HCT116 (cell line): ENCODE results near the gene INO80. TPM values are rescaled to one million over a fixed set of nuclear protein-coding genes. Genes with fewer than 3 reads are reported as not detected.

Source experiments
- ATAC-seq: fragments of 200-7000 bp; cut with Tn5 transposase; 2 replicates; pipeline ENCODE4 v1.9.1; 2020; ENCODE audit warnings: mild to moderate bottlenecking, moderate library complexity
- BruUV-seq: library from RNA; stranded (reverse); fragments of 400-500 nt; replicated peaks from 2 replicates; lab custom pipeline; 2021; lab: Mats Ljungman, UMichigan
- CTCF ChIA-PET: fragments of 300-600 bp; sonication (Branson Sonifier 250); formaldehyde crosslinking; loops from one replicate; lab custom pipeline; 2021; ENCODE audit warnings: antibody characterized with exemption; lab: Charles Lee
- POLR2A ChIA-PET: fragments of 300-600, 350-600 bp; sonication (Branson Sonifier 250); formaldehyde crosslinking; loops from one replicate; lab custom pipeline; 2021; ENCODE audit warnings: antibody characterized with exemption; lab: Charles Lee
- RAD21 ChIA-PET, 2 experiments: fragments of 300-600 bp; sonication (Branson Sonifier 250); formaldehyde crosslinking; loops; one replicate each; lab custom pipeline; 2023; ENCODE audit warnings: low total read pairs in 2 of 2; ENCODE audit not compliant: uncharacterized antibody in 2 of 2, unreplicated experiment in 2 of 2, low non-redundant PET in 1 of 2; lab: Charles Lee
- DNase-seq: peaks from one replicate; pipeline ENCODE4 v3.0.0-alpha.2; 2010; ENCODE audit warnings: low read depth, low spot score
- H2AFZ ChIP-seq: fragments of 200-600 bp; shearing (Covaris generic), sonication (generic); 2 replicates; pipeline ENCODE4 v1.6.1; 2017; ENCODE audit warnings: low read depth, mixed run types, mixed read lengths, antibody characterized with exemption, low read length; ENCODE audit not compliant: poor library complexity, severe bottlenecking
- H3K27ac ChIP-seq: 2 replicates; pipeline ENCODE4 v1.5.1; 2012; ENCODE audit warnings: low read depth, low read length
- H3K27me3 ChIP-seq: fragments of 200-600 bp; sonication (generic); 2 replicates; pipeline ENCODE4 v1.6.1; 2016; ENCODE audit warnings: mixed run types, low read length, mixed read lengths; ENCODE audit not compliant: insufficient read depth
- H3K36me3 ChIP-seq, 2 experiments: fragments of 200-500 bp in 1 of 2; fragments of 200-600 bp in 1 of 2; sonication (Bioruptor generic) in 1 of 2; sonication (generic) in 1 of 2; 2 replicates each; pipeline versions ENCODE4 v1.5.1 to v1.6.1; 2014 to 2016; ENCODE audit warnings: low read length in 2 of 2, inconsistent platforms in 1 of 2, mixed read lengths in 1 of 2, mixed run types in 1 of 2; ENCODE audit not compliant: insufficient read depth in 2 of 2, control insufficient read depth in 1 of 2
- H3K4me1 ChIP-seq, 2 experiments: fragments of 200-600 bp in 1 of 2; sonication (generic) in 1 of 2; 2 replicates each; pipeline versions ENCODE4 v1.5.1 to v1.6.1; 2012 to 2017; ENCODE audit warnings: low read length in 2 of 2, inconsistent platforms in 1 of 2, mild to moderate bottlenecking in 1 of 2, mixed read lengths in 1 of 2, mixed run types in 1 of 2, moderate library complexity in 1 of 2; ENCODE audit not compliant: insufficient read depth in 2 of 2, control insufficient read depth in 1 of 2
- H3K4me2 ChIP-seq: fragments of 200-600 bp; sonication (generic); 2 replicates; pipeline ENCODE4 v1.6.1; 2017; ENCODE audit warnings: mixed run types, low read length, mixed read lengths
- H3K4me3 ChIP-seq, 2 experiments: fragments of 200-600 bp in 1 of 2; sonication (generic) in 1 of 2; replicated peaks in 1 of 2; 2 replicates each; pipeline ENCODE4 v1.5.1; 2011 to 2016; ENCODE audit warnings: low read length in 2 of 2, control low read depth in 1 of 2, low read depth in 1 of 2, mild to moderate bottlenecking in 1 of 2, mixed read lengths in 1 of 2, mixed run types in 1 of 2
- H3K79me2 ChIP-seq: fragments of 200-600 bp; sonication (generic); 2 replicates; pipeline ENCODE4 v1.6.1; 2017; ENCODE audit warnings: mild to moderate bottlenecking, mixed run types, low read length, moderate library complexity, mixed read lengths; ENCODE audit not compliant: insufficient read depth
- H3K9ac ChIP-seq: fragments of 200-600 bp; sonication (generic); 2 replicates; pipeline ENCODE4 v1.6.1; 2016; ENCODE audit warnings: low read length, mixed read lengths
- H3K9me2 ChIP-seq: fragments of 200-600 bp; sonication (generic), shearing (Covaris generic); 2 replicates; pipeline ENCODE4 v1.6.1; 2017; ENCODE audit warnings: mixed run types, mild to moderate bottlenecking, moderate library complexity; ENCODE audit not compliant: insufficient read depth
- H3K9me3 ChIP-seq, 2 experiments: fragments of 200-500 bp in 1 of 2; fragments of 200-600 bp in 1 of 2; sonication (Bioruptor generic) in 1 of 2; sonication (generic) in 1 of 2; 2 replicates each; pipeline ENCODE4 v1.6.1; 2014 to 2017; ENCODE audit warnings: low read length in 2 of 2, mixed read lengths in 2 of 2, inconsistent platforms in 1 of 2, low read depth in 1 of 2, mild to moderate bottlenecking in 1 of 2, mixed run types in 1 of 2, moderate library complexity in 1 of 2; ENCODE audit not compliant: control insufficient read depth in 1 of 2, insufficient read depth in 1 of 2
- H4K20me1 ChIP-seq: fragments of 200-600 bp; sonication (generic), shearing (Covaris generic); 2 replicates; pipeline ENCODE4 v1.6.1; 2017; ENCODE audit warnings: mixed run types, mild to moderate bottlenecking, moderate library complexity; ENCODE audit not compliant: insufficient read depth
- CEBPB ChIP-seq: IDR thresholded peaks from 2 replicates; pipeline ENCODE4 v1.6.1; 2012; ENCODE audit warnings: low read depth
- CTCF ChIP-seq, 3 experiments: fragments of 200-600 bp in 1 of 3; sonication (generic) in 1 of 3; IDR thresholded peaks in 2 of 3; conservative IDR thresholded peaks in 1 of 3; 2 replicates each; pipeline ENCODE4 v1.5.1; 2012 to 2017; ENCODE audit warnings: low read depth in 2 of 3, low read length in 2 of 3, antibody characterized with exemption in 1 of 3, borderline replicate concordance in 1 of 3, control low read depth in 1 of 3, mild to moderate bottlenecking in 1 of 3, mixed read lengths in 1 of 3, mixed run types in 1 of 3, moderate library complexity in 1 of 3; ENCODE audit not compliant: insufficient read depth in 1 of 3
- EGR1 ChIP-seq: IDR thresholded peaks from 2 replicates; pipeline ENCODE4 v1.6.1; 2012; ENCODE audit warnings: low read depth
- ELF1 ChIP-seq: IDR thresholded peaks from 2 replicates; pipeline ENCODE4 v1.6.1; 2012; ENCODE audit warnings: low read depth, borderline replicate concordance
- EZH2 ChIP-seq: fragments of 200-600 bp; sonication (generic); IDR thresholded peaks from 2 replicates; pipeline ENCODE4 v1.6.1; 2017; ENCODE audit warnings: antibody characterized with exemption, mixed run types
- EZH2phosphoT487 ChIP-seq: fragments of 200-600 bp; IDR thresholded peaks from 2 replicates; pipeline ENCODE4 v1.6.1; 2018; ENCODE audit warnings: antibody characterized with exemption, borderline replicate concordance
- FOSL1 ChIP-seq: IDR thresholded peaks from 2 replicates; pipeline ENCODE4 v1.6.1; 2012; ENCODE audit warnings: low read depth
- JUND ChIP-seq: IDR thresholded peaks from 2 replicates; pipeline ENCODE4 v1.6.1; 2012
- MAX ChIP-seq: IDR thresholded peaks from 2 replicates; pipeline ENCODE4 v1.6.1; 2012
- REST ChIP-seq: IDR thresholded peaks from 2 replicates; pipeline ENCODE4 v1.6.1; 2012; ENCODE audit warnings: low read depth
- SP1 ChIP-seq: IDR thresholded peaks from 2 replicates; pipeline ENCODE4 v1.6.1; 2012; ENCODE audit warnings: low read depth
- TCF7L2 ChIP-seq: IDR thresholded peaks from 2 replicates; pipeline ENCODE4 v1.7.0; 2011; ENCODE audit warnings: borderline replicate concordance, inconsistent platforms; ENCODE audit not compliant: insufficient read depth, insufficient read length; ENCODE audit errors: extremely low read depth
- ZFX ChIP-seq: fragments of 450-650 bp; IDR thresholded peaks from 2 replicates; pipeline ENCODE4 v1.6.1; 2017
- intact Hi-C: fragments of 100-400 bp; cut with micrococcal nuclease; formaldehyde crosslinking; loops from 2 replicates; pipeline ENCODE4 v1.10.0; 2022
- total RNA-seq: library from RNA; stranded (reverse); gene quantifications from one replicate; pipeline ENCODE4 v1.2.1, GENCODE V29; 2021; ENCODE audit not compliant: unreplicated experiment

INO80 gene
- total RNA-seq, 1 experiment from 2014 or later: 28.2 TPM

GRCh38 chr15:41066516-41066915 is 49.6 kb downstream of the INO80 start:
- no peak for TF ChIP-seq FOSL1
- TF ChIP-seq JUND: no peak
- TF ChIP-seq MAX: no peak
- no peak for TF ChIP-seq REST
- no peak for TF ChIP-seq ELF1
- no peak for TF ChIP-seq SP1
- no peak for TF ChIP-seq EZH2phosphoT487
- TF ChIP-seq TCF7L2: no peak
- no peak for TF ChIP-seq CTCF (IDR thresholded peaks at IDR 0.05 in 2 of 3, conservative IDR thresholded peaks at IDR 0.05 in 1 of 3; ENCODE audit: borderline replicate concordance in 1 of 3, insufficient read depth in 1 of 3, low read depth in 2 of 3, low read length in 2 of 3)
- no peak for TF ChIP-seq ZFX
- TF ChIP-seq CEBPB: no peak
- TF ChIP-seq EGR1: no peak
- TF ChIP-seq EZH2: no peak
- Histone ChIP-seq H4K20me1 (0 out of 2 replicates have a peak, but pooled peaks cover 5% of the 10 kb centered on the region), H3K79me2 (peaks cover 15% of the 10 kb centered on the region; the same call in 1 of the 2 replicates), H3K9me2 (no peaks in the 10 kb centered on the region), H3K36me3 (peaks cover 38 to 57% of the 10 kb centered on the region in 2 experiments), H3K9ac (no peak overlapping the region), H3K4me1 (no peaks in the 10 kb centered on the region), H3K9me3 (peaks cover 3 to 4% of the 10 kb centered on the region in 2 experiments; a peak in 2 of 4 replicates), H3K27me3 (no peaks in the 10 kb centered on the region), H3K4me2 (no peak overlapping the region), H2AFZ (no peak overlapping the region), H3K4me3 (no peak overlapping the region), H3K27ac (no peak overlapping the region)
- DNase-seq: no peak
- intact Hi-C loops: no loop called here
- ChIA-PET RAD21 (no interaction called here), POLR2A (no interaction called here), CTCF (no interaction called here)
- ATAC-seq: no peak
- BruUV-seq: no TSS peak
